Spinal cord (tissue), 10 donors: ENCODE results near the gene LPIN1. TPM values are rescaled to one million over a fixed set of nuclear protein-coding genes. Genes with fewer than 3 reads are reported as not detected.

Experiments used
- DNase-seq, 6 donors: peaks; one replicate each; pipeline versions ENCODE4 v3.0.0 to v3.0.0-alpha.2; 2013 to 2015; ENCODE audit warnings: low spot score in 6 of 6, low read depth in 4 of 6
- H3K27ac ChIP-seq: one replicate; pipeline ENCODE4 v1.5.1; 2013; ENCODE audit warnings: low read depth, low read length, control low read depth
- H3K27me3 ChIP-seq: one replicate; pipeline ENCODE4 v1.6.1; 2013; ENCODE audit warnings: low read length; ENCODE audit not compliant: control insufficient read depth, insufficient read depth
- H3K36me3 ChIP-seq: one replicate; pipeline ENCODE4 v1.6.1; 2013; ENCODE audit warnings: low read length; ENCODE audit not compliant: control insufficient read depth, insufficient read depth
- H3K4me1 ChIP-seq: one replicate; pipeline ENCODE4 v1.6.1; 2013; ENCODE audit warnings: low read length; ENCODE audit not compliant: control insufficient read depth, insufficient read depth
- H3K4me3 ChIP-seq: one replicate; pipeline ENCODE4 v1.5.1; 2013; ENCODE audit warnings: low read depth, low read length, control low read depth
- H3K9me3 ChIP-seq: one replicate; pipeline ENCODE4 v1.6.1; 2013; ENCODE audit warnings: low read length; ENCODE audit not compliant: control insufficient read depth, insufficient read depth
- WGBS: methylation state at CpG from one replicate; pipeline ENCODE4 v1.1.5; 2013; ENCODE audit warnings: missing lambda C conversion rate; ENCODE audit not compliant: insufficient coverage; 5-methylcytosine and 5-hydroxymethylcytosine counted together
- polyA plus RNA-seq, 2 donors: library from polyadenylated mRNA; unstranded; fragments of 120-200 nt; gene quantifications; one replicate each; pipeline ENCODE4 v1.2.1, GENCODE V29; 2013; ENCODE audit not compliant: insufficient read length in 2 of 2
- total RNA-seq, 2 donors: library from RNA; depleted of rRNA in 1 of 2; stranded (reverse); fragments of 120-200 nt in 1 of 2; fragments of >200 nt in 1 of 2; gene quantifications; one replicate each; pipeline versions ENCODE4 v1.2.3 to v1.2.4, GENCODE V29; 2013 to 2014
- donor health status: healthy.

Gene LPIN1
- total and polyA plus RNA-seq, 4 donors, result 32.9 to 40.8 (median 34.4) TPM

DNA sequence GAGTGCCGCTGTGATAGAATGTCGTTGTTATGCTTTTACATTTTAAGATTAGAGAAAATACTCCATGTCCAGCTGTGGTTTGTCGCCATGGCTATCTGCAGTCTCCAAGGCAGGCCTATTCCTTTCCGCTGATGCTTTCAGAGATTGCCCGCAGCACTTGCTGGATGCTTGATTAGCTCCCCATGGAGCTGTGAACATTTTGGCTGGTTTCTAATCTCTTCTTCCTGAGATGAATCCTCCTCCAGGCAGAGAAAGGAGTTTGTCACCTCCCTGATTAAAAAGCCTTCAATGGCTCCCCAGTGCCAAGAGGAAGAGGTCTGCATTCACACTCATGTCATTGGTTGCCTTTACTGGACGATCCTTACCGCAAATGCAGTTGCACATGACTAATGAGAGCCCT, 32.6 kb upstream of the LPIN1 start:
- Histone ChIP-seq H3K4me1 (peaks cover 7% of the 10 kb centered on the region), H3K27ac (no peak overlapping the region), H3K9me3 (no peaks in the 10 kb centered on the region), H3K4me3 (no peak overlapping the region), H3K36me3 (no peaks in the 10 kb centered on the region), H3K27me3 (no peaks in the 10 kb centered on the region)
- WGBS, result 59% methylated on average over 5 of the region's 7 CpGs
- peak in 1 of 6 donors; percentile 87 for DNase-seq

DNA sequence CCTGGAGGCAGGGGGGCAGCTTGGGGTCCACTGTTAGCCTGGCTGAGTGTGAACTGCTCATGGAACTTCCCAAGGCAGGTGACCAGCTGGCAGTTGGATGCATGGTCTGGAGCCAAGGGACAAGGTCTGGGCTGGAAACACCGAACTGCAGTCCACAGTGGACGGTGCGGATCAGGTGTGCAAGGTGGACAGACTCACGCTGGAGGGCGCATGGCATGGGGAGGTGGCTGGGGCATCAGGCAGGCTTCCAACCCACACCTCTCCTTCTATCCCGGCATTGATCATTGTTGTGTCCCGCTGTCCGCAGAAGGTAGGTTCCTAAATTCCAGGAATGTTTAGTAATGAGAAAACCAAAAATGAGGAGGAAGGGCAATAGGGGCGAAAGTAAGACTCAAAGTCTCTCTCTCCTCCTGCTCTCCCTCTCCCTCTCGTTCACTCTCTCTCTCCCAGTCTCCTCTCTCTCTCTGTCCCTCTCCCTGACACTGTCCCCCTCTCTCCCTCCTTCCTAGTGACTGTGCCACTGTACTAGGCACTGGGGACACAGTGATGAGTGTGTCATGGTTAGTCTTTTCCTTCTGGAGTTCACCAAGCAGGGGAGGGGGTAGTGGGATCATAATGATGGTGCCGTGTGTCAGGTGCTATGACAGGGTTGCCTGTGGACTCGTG, 30.3 kb upstream of the LPIN1 start:
- Histone ChIP-seq H3K36me3 (no peaks in the 10 kb centered on the region), H3K9me3 (no peaks in the 10 kb centered on the region), H3K4me3 (no peak overlapping the region), H3K4me1 (peaks cover 12% of the 10 kb centered on the region), H3K27ac (no peak overlapping the region), H3K27me3 (no peaks in the 10 kb centered on the region)
- no peak for DNase-seq
- 99% methylated on average over 7 of the region's 12 CpGs for WGBS

DNA sequence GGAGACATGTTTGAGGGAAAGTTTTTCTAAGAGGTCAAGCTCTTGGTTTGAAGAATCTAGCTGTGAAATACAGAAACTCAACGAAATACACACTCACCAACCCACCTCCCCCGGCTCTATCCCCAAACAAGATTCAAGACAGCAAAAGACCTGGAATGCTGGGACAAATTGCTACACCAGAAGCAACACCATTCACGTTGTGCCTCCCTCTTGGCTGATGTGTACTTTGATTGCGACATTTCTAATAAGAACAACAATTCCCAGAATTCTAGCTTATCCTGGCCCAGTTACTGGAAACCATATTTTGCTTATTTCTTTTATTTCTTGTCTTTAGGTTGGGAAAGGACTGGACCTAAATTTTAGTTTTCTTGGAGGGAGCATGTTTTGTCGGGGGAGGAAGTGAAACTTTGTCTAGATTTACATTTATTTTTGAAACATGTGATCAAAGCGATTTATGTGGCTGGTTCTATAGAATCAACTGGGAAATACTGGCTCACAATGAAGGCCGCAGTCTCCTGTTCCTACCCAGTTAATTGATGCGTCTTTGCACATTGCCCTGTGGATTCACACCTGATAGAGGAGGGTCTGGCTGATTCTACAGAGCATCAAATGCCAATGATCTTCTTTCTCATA, 29.6 kb upstream of the LPIN1 start:
- WGBS, result 80% methylated on average over 5 of the region's 8 CpGs

DNA sequence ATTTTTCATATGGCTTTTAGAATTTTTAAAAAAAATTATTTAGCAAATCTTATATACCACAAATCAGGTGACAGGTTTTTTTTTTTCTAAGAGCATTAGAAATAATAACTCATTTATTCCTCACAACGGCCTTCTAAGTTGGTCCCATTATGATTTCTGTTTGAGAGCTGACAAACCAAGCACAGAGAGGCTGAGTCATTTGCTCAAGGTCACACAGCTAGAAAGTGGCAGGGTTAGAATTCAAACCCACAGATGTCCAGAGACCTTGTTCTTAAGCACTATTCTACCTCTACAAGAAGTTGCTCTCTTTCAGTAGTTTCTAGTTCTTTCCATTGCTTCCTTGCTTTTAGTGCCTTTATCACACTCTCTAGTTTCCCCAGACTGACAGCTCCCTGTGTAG, 28.8 kb upstream of the LPIN1 start:
- Histone ChIP-seq H3K36me3 (no peaks in the 10 kb centered on the region), H3K27ac (no peak overlapping the region), H3K4me1 (peaks cover 5% of the 10 kb centered on the region), H3K27me3 (no peaks in the 10 kb centered on the region), H3K9me3 (no peaks in the 10 kb centered on the region), H3K4me3 (no peak overlapping the region)
- DNase-seq, result no peak
- WGBS, result no CpG with 5 or more reads among the region's 1 CpG

More for the DNA sequence above, 29.6 kb upstream of the LPIN1 start:
- Histone ChIP-seq H3K4me1 (peaks cover 11% of the 10 kb centered on the region), H3K4me3 (no peak overlapping the region), H3K9me3 (no peaks in the 10 kb centered on the region), H3K27ac (no peak overlapping the region), H3K36me3 (no peaks in the 10 kb centered on the region), H3K27me3 (no peaks in the 10 kb centered on the region)
- DNase-seq, result no peak

DNA sequence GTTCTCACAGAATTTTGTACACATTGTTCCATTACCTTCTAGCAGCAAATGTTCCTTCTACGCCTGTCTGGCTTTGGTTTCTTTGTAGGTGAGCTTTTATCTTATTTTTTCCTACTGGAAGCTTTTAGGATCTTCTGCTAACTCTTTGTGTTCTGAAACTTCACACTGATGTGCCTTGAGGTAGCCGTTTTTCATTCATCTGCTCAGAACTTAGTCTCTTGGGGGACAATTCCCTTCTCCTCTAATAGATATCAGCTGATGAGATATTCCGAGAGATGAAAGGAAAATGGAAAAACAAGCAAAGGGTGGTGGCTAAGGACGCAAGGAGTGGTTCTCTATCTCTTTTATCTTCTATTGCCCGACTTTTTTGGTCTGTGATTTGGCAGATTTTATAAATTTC, 27.8 kb upstream of the LPIN1 start:
- no peaks in the 10 kb centered on the region for H3K27me3 ChIP-seq
- WGBS, result no CpG with 5 or more reads among the region's 5 CpGs
- H3K27ac ChIP-seq, result no peak overlapping the region
- no peak for DNase-seq
- no peak overlapping the region for H3K4me3 ChIP-seq
- no peaks in the 10 kb centered on the region for H3K36me3 ChIP-seq
- H3K9me3 ChIP-seq, result no peaks in the 10 kb centered on the region
- peaks cover 5% of the 10 kb centered on the region for H3K4me1 ChIP-seq

DNA sequence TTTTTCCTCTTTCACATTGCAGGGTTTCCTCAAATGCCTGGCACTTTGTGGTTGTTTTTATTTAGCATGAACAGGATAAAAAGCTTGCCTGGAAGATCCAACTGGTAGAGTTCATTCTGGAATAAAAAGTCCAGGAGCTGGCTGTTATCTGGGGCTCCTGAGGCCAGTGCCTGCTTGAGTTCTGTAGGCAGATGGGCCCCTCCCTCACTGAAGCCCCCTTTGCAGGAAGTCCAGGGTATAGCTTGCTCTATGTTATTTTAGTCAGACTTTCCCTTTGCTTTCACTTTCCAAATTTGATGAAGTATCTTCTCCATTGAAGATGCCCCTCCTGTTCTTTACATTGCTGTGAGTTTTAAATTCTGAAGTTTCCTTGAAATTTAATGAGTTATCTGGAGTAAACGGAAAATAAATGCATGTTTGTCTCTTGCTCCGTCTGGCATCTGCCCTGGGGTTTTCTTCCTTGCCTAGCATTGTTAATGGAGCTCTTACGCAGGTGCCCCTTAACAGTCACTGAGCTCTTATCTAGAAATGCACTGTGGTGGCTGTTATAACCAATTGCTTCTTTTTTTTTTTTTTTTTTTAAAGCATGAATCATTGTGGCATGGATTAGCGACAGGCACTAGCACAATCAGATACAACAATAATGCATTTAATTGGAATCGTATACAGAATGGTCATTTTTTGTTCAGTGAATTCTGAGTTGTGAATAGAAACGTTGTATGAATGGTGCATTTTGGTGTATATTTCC, 27.0 kb upstream of the LPIN1 start:
- Histone ChIP-seq H3K27me3 (no peaks in the 10 kb centered on the region), H3K9me3 (no peaks in the 10 kb centered on the region), H3K36me3 (no peaks in the 10 kb centered on the region), H3K27ac (no peak overlapping the region), H3K4me1 (peaks cover 5% of the 10 kb centered on the region), H3K4me3 (no peak overlapping the region)
- DNase-seq, result peak in 1 of 6 donors; percentile 50
- no CpG with 5 or more reads among the region's 6 CpGs for WGBS

DNA sequence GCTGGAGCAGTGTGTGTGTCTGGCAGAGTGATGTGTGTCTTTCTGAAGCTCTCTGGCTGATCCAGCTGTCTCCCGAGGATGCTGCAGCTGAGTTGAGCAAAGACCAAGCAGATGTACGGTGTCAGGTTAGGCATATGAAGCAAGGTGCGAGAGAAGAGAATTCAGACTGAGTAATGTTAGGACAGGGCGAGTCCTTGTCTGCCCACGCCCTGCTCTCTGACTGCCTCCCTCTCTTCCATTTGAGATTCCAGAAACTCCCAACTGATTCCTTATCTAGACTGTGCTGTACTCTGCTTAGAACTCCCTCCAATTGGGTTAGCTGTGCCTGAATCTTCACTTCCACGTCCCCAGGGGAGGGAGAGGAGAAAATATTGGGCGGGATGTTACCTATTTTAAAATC, 25.7 kb upstream of the LPIN1 start:
- Histone ChIP-seq H3K27ac (no peak overlapping the region), H3K36me3 (no peaks in the 10 kb centered on the region), H3K4me1 (peaks cover 5% of the 10 kb centered on the region), H3K9me3 (no peaks in the 10 kb centered on the region), H3K4me3 (no peak overlapping the region), H3K27me3 (no peaks in the 10 kb centered on the region)
- WGBS, result 83% methylated on average over 4 of the region's 7 CpGs
- DNase-seq, result no peak

DNA sequence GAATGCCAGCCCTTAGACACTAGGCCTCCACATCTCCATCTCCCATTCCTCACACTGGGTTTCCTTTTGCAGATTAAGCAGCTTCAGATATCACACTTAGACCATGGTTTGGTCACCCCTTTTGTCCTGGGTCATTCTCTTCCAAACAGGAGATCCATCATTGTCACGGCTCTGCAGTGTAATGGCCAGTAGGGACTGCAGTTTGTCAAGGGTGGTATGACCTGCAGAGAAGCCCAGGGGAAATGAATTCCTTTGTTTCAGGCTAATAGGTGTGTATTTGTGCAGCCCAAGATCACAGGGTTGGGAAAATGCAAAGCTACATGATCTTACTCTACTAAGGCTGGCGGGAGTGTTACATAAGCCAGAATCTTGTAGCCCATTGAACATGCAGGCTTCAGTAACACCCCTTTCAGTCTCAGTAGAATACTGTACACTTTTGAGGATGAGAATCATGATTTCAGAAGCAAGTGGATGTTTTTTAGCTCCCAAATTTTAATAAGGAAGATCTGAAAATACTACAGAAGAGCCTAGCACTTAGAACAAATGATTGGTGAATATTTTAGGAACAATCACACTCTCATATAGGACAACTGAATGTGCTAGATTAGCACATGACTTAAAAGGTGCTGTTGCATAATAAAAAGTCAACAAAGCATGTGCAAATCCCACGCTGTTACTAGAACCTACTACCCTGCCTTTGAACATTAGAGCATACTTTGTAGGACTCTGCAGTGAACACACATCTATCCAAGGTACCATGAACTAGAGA, 24.0 kb upstream of the LPIN1 start:
- peaks cover 5% of the 10 kb centered on the region for H3K4me1 ChIP-seq
- H3K4me3 ChIP-seq, result no peak overlapping the region
- DNase-seq, result no peak
- H3K27ac ChIP-seq, result no peak overlapping the region
- H3K9me3 ChIP-seq, result no peaks in the 10 kb centered on the region
- H3K27me3 ChIP-seq, result no peaks in the 10 kb centered on the region
- H3K36me3 ChIP-seq, result no peaks in the 10 kb centered on the region
- WGBS, result 57% methylated on average over 1 of the region's 3 CpGs

DNA sequence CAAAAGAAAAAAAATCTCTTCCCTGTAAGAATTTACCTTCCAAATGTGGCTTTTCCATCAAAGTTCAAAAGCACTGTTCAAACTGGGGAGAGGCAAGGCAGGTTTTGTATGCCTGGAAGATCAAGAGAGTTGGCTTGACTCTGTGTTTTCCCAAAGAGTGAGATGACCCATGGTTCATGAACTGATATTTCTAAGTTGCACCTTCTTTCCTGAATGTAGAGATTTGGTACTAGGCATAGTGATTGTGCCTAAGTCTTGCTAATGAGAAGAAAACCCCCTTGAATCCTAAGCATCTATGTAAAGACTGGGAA, 23.4 kb upstream of the LPIN1 start:
- Histone ChIP-seq H3K9me3 (no peaks in the 10 kb centered on the region), H3K4me1 (peaks cover 5% of the 10 kb centered on the region), H3K27ac (no peak overlapping the region), H3K4me3 (no peak overlapping the region), H3K36me3 (no peaks in the 10 kb centered on the region), H3K27me3 (no peaks in the 10 kb centered on the region)
- DNase-seq, result no peak
